ENCODE data around the gene PDE7B. TPM values are rescaled to one million over a fixed set of nuclear protein-coding genes. Genes with fewer than 3 reads are reported as not detected.

Gene PDE7B
- total and polyA plus RNA-seq, 4 donors, result 0.75 to 5.2 (median 1.3) TPM

- Histone ChIP-seq H3K27me3 (ENCODE audit: control insufficient read depth in 4 of 4, insufficient read depth in 4 of 4, low read length in 3 of 4) (no peaks in the 10 kb centered on the region), H3K27ac (ENCODE audit: low read depth in 1 of 2, low read length in 2 of 2) (no peak overlapping the region), H3K4me3 (ENCODE audit: low read depth in 1 of 3, low read length in 3 of 3) (no peak overlapping the region), H3K36me3 (ENCODE audit: control insufficient read depth in 4 of 4, insufficient read depth in 3 of 4, low read depth in 1 of 4, low read length in 3 of 4) (no peaks in the 10 kb centered on the region), H3K9me3 (ENCODE audit: control insufficient read depth in 4 of 4, low read length in 3 of 4) (no peaks in the 10 kb centered on the region), H3K4me1 (ENCODE audit: control insufficient read depth in 4 of 4, insufficient read depth in 4 of 4, low read length in 3 of 4) (peaks cover 7 to 21% (median 14%) of the 10 kb centered on the region in 4 donors), H3K9ac (ENCODE audit: low read depth in 1 of 2, low read length in 2 of 2) (no peak overlapping the region)
- TF ChIP-seq CTCF (IDR thresholded peaks at IDR 0.05; ENCODE audit: low read depth, low read length, missing input control), result no peak
- TF ChIP-seq RXRA (IDR thresholded peaks at IDR 0.05), result no peak
- no peak for TF ChIP-seq REST (IDR thresholded peaks at IDR 0.05)
- no peak for TF ChIP-seq FOXA1 (IDR thresholded peaks at IDR 0.05)
- TF ChIP-seq YY1 (IDR thresholded peaks at IDR 0.05), result no peak
- no peak for TF ChIP-seq ZBTB33 (IDR thresholded peaks at IDR 0.05)
- TF ChIP-seq HNF4G (IDR thresholded peaks at IDR 0.05), result no peak
- TF ChIP-seq SP1 (IDR thresholded peaks at IDR 0.05), result no peak
- no peak for TF ChIP-seq TAF1 (conservative IDR thresholded peaks at IDR 0.05)
- no peak for TF ChIP-seq EGR1 (IDR thresholded peaks at IDR 0.05; ENCODE audit: low read depth in 2 of 2)
- WGBS, result 70% methylated on average over 2 of the region's 2 CpGs
- no peak for DNase-seq (ENCODE audit: low spot score)
Observed at GRCh38 chr6:135906972-135907465, 55.5 kb downstream of the PDE7B start.

GRCh38 chr6:135909737-135910387 is 58.4 kb downstream of the PDE7B start:
- Histone ChIP-seq H3K4me3 (ENCODE audit: low read depth in 1 of 3, low read length in 3 of 3) (no peak overlapping the region), H3K27me3 (ENCODE audit: control insufficient read depth in 4 of 4, insufficient read depth in 4 of 4, low read length in 3 of 4) (no peaks in the 10 kb centered on the region), H3K4me1 (ENCODE audit: control insufficient read depth in 4 of 4, insufficient read depth in 4 of 4, low read length in 3 of 4) (peaks cover 0 to 3% (median 0%) of the 10 kb centered on the region in 4 donors), H3K9me3 (ENCODE audit: control insufficient read depth in 4 of 4, low read length in 3 of 4) (no peaks in the 10 kb centered on the region), H3K9ac (ENCODE audit: low read depth in 1 of 2, low read length in 2 of 2) (no peak overlapping the region), H3K36me3 (ENCODE audit: control insufficient read depth in 4 of 4, insufficient read depth in 3 of 4, low read depth in 1 of 4, low read length in 3 of 4) (no peaks in the 10 kb centered on the region), H3K27ac (ENCODE audit: low read depth in 1 of 2, low read length in 2 of 2) (no peak overlapping the region)
- DNase-seq (ENCODE audit: low spot score), result no peak
- 36% methylated on average over 9 of the region's 9 CpGs for WGBS
- TF ChIP-seq FOXA1 (IDR thresholded peaks at IDR 0.05) (no peak), GABPA (IDR thresholded peaks at IDR 0.05 in 1 of 2, conservative IDR thresholded peaks at IDR 0.05 in 1 of 2) (no peak), HNF4A (conservative IDR thresholded peaks at IDR 0.05) (peak in 1 of 2 donors; percentile 45), SP1 (IDR thresholded peaks at IDR 0.05) (no peak), RXRA (IDR thresholded peaks at IDR 0.05) (peak; percentile 18 to 29), TAF1 (conservative IDR thresholded peaks at IDR 0.05) (no peak), ZBTB33 (IDR thresholded peaks at IDR 0.05) (no peak), JUND (IDR thresholded peaks at IDR 0.05) (no peak), YY1 (IDR thresholded peaks at IDR 0.05) (no peak), MAX (IDR thresholded peaks at IDR 0.05) (no peak), FOXA2 (IDR thresholded peaks at IDR 0.05) (no peak), CTCF (IDR thresholded peaks at IDR 0.05; ENCODE audit: low read depth, low read length, missing input control) (peak; percentile 70), ATF3 (IDR thresholded peaks at IDR 0.05) (no peak), RAD21 (IDR thresholded peaks at IDR 0.05) (peak; percentile 92 to 95)
